Tibial artery (tissue), 4 donors: ENCODE results near the gene LGR6.

ENCODE experiments used
- DNase-seq, 2 donors: peaks; one replicate each; pipeline ENCODE4 v3.0.0-alpha.2; 2019
- H3K27ac ChIP-seq, 2 donors: fragments of 200-600 bp; sonication (generic) in 1 of 2; 1 replicate in 1 of 2; 2 replicates in 1 of 2; pipeline ENCODE4 v1.5.1; 2018 to 2019; ENCODE audit warnings: mild to moderate bottlenecking in 1 of 2
- H3K27me3 ChIP-seq, 2 donors: fragments of 200-600 bp; sonication (generic) in 1 of 2; one replicate each; pipeline versions ENCODE4 v1.5.1 to v1.6.0; 2016 to 2019
- H3K36me3 ChIP-seq, 3 donors: fragments of 200-600 bp; sonication (generic) in 2 of 3; one replicate each; pipeline ENCODE4 v1.5.1; 2016 to 2019; ENCODE audit warnings: mild to moderate bottlenecking in 2 of 3
- H3K4me1 ChIP-seq, 4 donors: fragments of 200-600 bp; sonication (generic) in 2 of 4; 1 replicate in 3 of 4; 2 replicates in 1 of 4; pipeline ENCODE4 v1.5.1; 2016 to 2019
- H3K4me3 ChIP-seq, 2 donors: fragments of 200-600 bp; sonication (generic) in 1 of 2; 1 replicate in 1 of 2; 2 replicates in 1 of 2; pipeline ENCODE4 v1.5.1; 2018 to 2019; ENCODE audit warnings: mild to moderate bottlenecking in 2 of 2
- H3K9me3 ChIP-seq, 3 donors: fragments of 200-600 bp; sonication (generic) in 1 of 3; one replicate each; pipeline ENCODE4 v1.5.1; 2016 to 2019
- CTCF ChIP-seq, 2 experiments: fragments of 200-600 bp in 1 of 2; fragments of 450-650 bp in 1 of 2; IDR thresholded peaks; one replicate each; pipeline ENCODE4 v1.5.1; 2017 to 2019; ENCODE audit warnings: antibody characterized with exemption in 2 of 2, mild to moderate bottlenecking in 1 of 2, moderate library complexity in 1 of 2
- intact Hi-C: fragments of 100-400 bp; cut with DNase I; formaldehyde crosslinking; loops from one replicate; pipeline ENCODE4 v1.15.0; 2023; ENCODE audit warnings: low total_unique reads

LGR6 gene

DNA sequence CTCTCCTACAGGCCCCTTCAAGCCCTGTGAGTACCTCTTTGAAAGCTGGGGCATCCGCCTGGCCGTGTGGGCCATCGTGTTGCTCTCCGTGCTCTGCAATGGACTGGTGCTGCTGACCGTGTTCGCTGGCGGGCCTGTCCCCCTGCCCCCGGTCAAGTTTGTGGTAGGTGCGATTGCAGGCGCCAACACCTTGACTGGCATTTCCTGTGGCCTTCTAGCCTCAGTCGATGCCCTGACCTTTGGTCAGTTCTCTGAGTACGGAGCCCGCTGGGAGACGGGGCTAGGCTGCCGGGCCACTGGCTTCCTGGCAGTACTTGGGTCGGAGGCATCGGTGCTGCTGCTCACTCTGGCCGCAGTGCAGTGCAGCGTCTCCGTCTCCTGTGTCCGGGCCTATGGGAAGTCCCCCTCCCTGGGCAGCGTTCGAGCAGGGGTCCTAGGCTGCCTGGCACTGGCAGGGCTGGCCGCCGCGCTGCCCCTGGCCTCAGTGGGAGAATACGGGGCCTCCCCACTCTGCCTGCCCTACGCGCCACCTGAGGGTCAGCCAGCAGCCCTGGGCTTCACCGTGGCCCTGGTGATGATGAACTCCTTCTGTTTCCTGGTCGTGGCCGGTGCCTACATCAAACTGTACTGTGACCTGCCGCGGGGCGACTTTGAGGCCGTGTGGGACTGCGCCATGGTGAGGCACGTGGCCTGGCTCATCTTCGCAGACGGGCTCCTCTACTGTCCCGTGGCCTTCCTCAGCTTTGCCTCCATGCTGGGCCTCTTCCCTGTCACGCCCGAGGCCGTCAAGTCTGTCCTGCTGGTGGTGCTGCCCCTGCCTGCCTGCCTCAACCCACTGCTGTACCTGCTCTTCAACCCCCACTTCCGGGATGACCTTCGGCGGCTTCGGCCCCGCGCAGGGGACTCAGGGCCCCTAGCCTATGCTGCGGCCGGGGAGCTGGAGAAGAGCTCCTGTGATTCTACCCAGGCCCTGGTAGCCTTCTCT, 124.6 kb downstream of the LGR6 start:
- intact Hi-C loops: loop anchor here (2.0 kb wide), 1 partner anchor 129 kb away; no protein-coding TSS in a partner anchor
- no peaks in the 10 kb centered on the region for H3K9me3 ChIP-seq
- peak in 1 of 2 donors; percentile 62 for DNase-seq
- no peaks in the 10 kb centered on the region for H3K4me1 ChIP-seq
- peaks cover 0 to 40% (median 28%) of the 10 kb centered on the region in 3 donors for H3K36me3 ChIP-seq
- no peaks in the 10 kb centered on the region for H3K27me3 ChIP-seq
- H3K27ac ChIP-seq: no peak overlapping the region
- TF ChIP-seq CTCF (IDR thresholded peaks at IDR 0.05): no peak
- H3K4me3 ChIP-seq: no peak overlapping the region

GRCh38 chr1:202319381-202320080, 125.9 kb downstream of the LGR6 start:
- Histone ChIP-seq H3K27me3 (no peaks in the 10 kb centered on the region), H3K36me3 (peaks cover 0 to 40% (median 28%) of the 10 kb centered on the region in 3 donors), H3K9me3 (no peaks in the 10 kb centered on the region), H3K27ac (no peak overlapping the region), H3K4me3 (no peak overlapping the region), H3K4me1 (no peaks in the 10 kb centered on the region)
- intact Hi-C loops: no loop called here
- peak in 1 of 2 donors; percentile 44 for DNase-seq
- no peak for TF ChIP-seq CTCF (IDR thresholded peaks at IDR 0.05)

DNA sequence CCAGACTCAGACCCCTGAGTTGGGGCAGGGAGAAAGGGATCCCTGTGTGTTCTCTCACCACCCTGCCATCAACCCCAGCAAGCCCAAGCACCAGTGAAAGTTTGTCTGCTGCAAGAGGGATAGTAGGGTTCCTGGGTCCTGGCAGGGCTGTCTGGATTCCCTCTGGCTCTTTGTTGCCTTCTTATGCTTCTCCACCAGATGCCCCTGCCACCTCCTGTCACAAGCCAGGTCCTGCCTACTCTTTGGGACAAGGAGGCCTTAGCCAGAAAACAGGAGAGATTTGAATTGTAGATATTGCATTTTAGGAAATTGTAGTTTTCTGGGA, 126.4 kb downstream of the LGR6 start:
- no peak overlapping the region for H3K4me3 ChIP-seq
- DNase-seq: peak in 1 of 2 donors; percentile 31
- no peak overlapping the region for H3K27ac ChIP-seq
- TF ChIP-seq CTCF (IDR thresholded peaks at IDR 0.05): no peak
- no peaks in the 10 kb centered on the region for H3K27me3 ChIP-seq
- peaks cover 0 to 40% (median 28%) of the 10 kb centered on the region in 3 donors for H3K36me3 ChIP-seq
- intact Hi-C loops: no loop called here
- no peaks in the 10 kb centered on the region for H3K9me3 ChIP-seq
- no peaks in the 10 kb centered on the region for H3K4me1 ChIP-seq

GRCh38 chr1:202323731-202324130, 130.1 kb downstream of the LGR6 start:
- Histone ChIP-seq H3K36me3 (peaks cover 0 to 20% (median 14%) of the 10 kb centered on the region in 3 donors), H3K4me3 (no peak overlapping the region), H3K4me1 (no peaks in the 10 kb centered on the region), H3K27me3 (no peaks in the 10 kb centered on the region), H3K27ac (no peak overlapping the region), H3K9me3 (no peaks in the 10 kb centered on the region)
- no peak for DNase-seq
- no peak for TF ChIP-seq CTCF (IDR thresholded peaks at IDR 0.05)
- intact Hi-C loops: no loop called here

DNA sequence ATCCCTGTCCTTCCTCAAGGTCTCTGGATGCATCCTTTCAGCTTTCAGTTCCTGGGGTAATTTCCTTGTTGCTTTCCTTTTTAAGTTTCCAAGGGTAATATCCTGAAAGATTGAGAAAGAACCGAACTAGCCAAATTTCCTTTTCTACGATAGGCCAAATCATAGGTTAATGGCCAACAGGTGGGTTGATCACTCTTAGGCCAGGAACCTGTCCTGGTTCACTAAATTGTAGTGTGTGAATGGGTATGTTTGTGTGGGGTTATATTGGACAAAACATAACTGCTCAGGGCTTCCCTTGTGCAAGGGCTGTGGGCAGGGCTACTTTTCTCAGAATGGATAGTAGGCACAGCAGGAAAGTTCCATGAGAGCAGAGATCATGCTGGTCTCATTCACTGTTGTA, 131.0 kb downstream of the LGR6 start:
- H3K27ac ChIP-seq: no peak overlapping the region
- TF ChIP-seq CTCF (IDR thresholded peaks at IDR 0.05): no peak
- H3K36me3 ChIP-seq: peaks cover 0 to 11% (median 6%) of the 10 kb centered on the region in 3 donors
- no peaks in the 10 kb centered on the region for H3K27me3 ChIP-seq
- no peak overlapping the region for H3K4me3 ChIP-seq
- H3K9me3 ChIP-seq: no peaks in the 10 kb centered on the region
- H3K4me1 ChIP-seq: no peaks in the 10 kb centered on the region
- intact Hi-C loops: no loop called here
- DNase-seq: no peak
